Mesodermal cell (in vitro differentiated cells): ENCODE measurements around the gene THRB.

ENCODE experiments used
- H3K27ac ChIP-seq: 2 replicates; pipeline ENCODE4 v1.7.0; 2013; ENCODE audit warnings: mild to moderate bottlenecking, low read depth, low read length, moderate library complexity; ENCODE audit not compliant: severe bottlenecking
- H3K36me3 ChIP-seq: 2 replicates; pipeline ENCODE4 v1.7.1; 2013; ENCODE audit warnings: mild to moderate bottlenecking, low read length, moderate library complexity; ENCODE audit not compliant: control insufficient read depth, insufficient read depth
- H3K4me1 ChIP-seq: one replicate; pipeline ENCODE4 v1.7.1; 2013; ENCODE audit warnings: mild to moderate bottlenecking, low read length; ENCODE audit not compliant: insufficient read depth, control insufficient read depth, poor library complexity, severe bottlenecking
- H3K4me3 ChIP-seq: 2 replicates; pipeline ENCODE4 v1.7.0; 2013; ENCODE audit warnings: low read length, control low read depth, mild to moderate bottlenecking; ENCODE audit not compliant: insufficient read depth, poor library complexity, severe bottlenecking; ENCODE audit errors: extremely low read depth
- H3K9me3 ChIP-seq: 2 replicates; pipeline ENCODE4 v1.7.1; 2013; ENCODE audit warnings: mild to moderate bottlenecking, low read length, moderate library complexity; ENCODE audit not compliant: control insufficient read depth
- whole genome bisulfite sequencing, 2 experiments: methylation state at CpG; one replicate each; pipeline ENCODE4 v1.1.5; 2013; ENCODE audit warnings: missing lambda C conversion rate in 2 of 2; ENCODE audit not compliant: insufficient coverage in 2 of 2; 5-methylcytosine and 5-hydroxymethylcytosine counted together

The THRB gene

DNA sequence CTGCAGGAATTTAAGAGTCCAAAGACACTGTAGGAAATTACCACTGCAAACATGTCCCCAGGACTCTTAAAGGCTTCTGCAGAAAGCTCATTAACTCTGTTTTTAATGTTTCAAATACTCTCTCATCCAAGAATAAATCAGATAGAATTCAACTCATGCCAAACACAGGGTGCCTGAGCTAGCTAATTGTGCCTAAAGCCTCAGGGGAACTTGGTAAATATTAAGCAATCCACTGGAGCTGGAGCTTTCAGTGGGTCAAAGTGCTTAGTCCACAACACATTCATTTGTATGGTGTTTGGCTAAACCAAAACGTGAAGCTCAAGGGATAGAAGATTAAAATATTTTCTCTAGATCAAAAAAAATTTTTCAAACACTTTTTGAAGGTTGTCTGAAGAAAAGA lies 131.4 kb downstream of the THRB start:
- Histone ChIP-seq H3K9me3 (no peaks in the 10 kb centered on the region), H3K4me3 (no peak overlapping the region), H3K36me3 (no peaks in the 10 kb centered on the region), H3K4me1 (peaks cover 17% of the 10 kb centered on the region), H3K27ac (no peak overlapping the region)
- WGBS, 2 experiments, result no CpG with 5 or more reads among the region's 1 CpG

DNA sequence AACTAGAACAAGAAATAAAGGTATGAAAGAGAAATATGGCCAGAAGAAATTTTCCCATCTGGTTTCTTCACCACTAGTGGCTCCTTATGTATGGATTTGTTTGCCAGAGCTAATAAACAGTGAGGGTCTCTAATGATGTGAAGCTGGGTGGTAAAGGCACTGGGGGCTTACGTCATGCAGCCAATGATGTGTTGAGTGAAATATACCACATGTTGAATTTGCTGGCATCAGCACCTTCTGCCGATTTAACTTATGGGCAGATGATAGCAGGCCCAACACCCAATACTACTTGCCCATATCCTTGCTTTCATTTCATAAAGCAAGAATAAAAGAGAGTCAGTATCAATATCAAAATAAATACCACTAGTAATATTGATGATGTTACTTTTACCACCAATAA lies 133.0 kb downstream of the THRB start:
- WGBS, 2 experiments, result 100% methylated on average over 1 of the region's 2 CpGs; no CpG with 5 or more reads in 1 of the 2 experiments
- no peaks in the 10 kb centered on the region for H3K36me3 ChIP-seq
- no peak overlapping the region for H3K4me3 ChIP-seq
- H3K27ac ChIP-seq, result no peak overlapping the region
- H3K9me3 ChIP-seq, result no peaks in the 10 kb centered on the region
- peaks cover 7% of the 10 kb centered on the region for H3K4me1 ChIP-seq

DNA sequence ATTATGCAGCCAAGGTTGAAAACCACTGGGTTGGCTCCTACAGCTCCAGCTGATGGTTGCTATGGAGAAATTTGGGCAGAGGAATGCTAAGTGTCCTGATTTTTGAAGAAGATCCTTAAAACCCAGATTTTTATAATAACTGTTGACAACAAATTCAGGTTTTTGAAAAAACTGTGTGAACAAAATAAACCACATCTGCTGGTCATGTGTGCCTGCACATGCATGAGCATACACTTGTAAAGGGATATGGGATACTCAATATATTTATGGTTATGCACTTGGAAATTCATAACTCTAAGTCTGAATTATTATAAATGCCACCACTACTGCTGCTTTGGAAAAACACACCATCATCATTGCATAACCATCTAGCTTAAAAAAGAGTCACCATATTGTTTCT lies 133.7 kb downstream of the THRB start:
- Histone ChIP-seq H3K4me1 (peaks cover 7% of the 10 kb centered on the region), H3K9me3 (no peaks in the 10 kb centered on the region), H3K4me3 (no peak overlapping the region), H3K27ac (no peak overlapping the region), H3K36me3 (no peaks in the 10 kb centered on the region)

DNA sequence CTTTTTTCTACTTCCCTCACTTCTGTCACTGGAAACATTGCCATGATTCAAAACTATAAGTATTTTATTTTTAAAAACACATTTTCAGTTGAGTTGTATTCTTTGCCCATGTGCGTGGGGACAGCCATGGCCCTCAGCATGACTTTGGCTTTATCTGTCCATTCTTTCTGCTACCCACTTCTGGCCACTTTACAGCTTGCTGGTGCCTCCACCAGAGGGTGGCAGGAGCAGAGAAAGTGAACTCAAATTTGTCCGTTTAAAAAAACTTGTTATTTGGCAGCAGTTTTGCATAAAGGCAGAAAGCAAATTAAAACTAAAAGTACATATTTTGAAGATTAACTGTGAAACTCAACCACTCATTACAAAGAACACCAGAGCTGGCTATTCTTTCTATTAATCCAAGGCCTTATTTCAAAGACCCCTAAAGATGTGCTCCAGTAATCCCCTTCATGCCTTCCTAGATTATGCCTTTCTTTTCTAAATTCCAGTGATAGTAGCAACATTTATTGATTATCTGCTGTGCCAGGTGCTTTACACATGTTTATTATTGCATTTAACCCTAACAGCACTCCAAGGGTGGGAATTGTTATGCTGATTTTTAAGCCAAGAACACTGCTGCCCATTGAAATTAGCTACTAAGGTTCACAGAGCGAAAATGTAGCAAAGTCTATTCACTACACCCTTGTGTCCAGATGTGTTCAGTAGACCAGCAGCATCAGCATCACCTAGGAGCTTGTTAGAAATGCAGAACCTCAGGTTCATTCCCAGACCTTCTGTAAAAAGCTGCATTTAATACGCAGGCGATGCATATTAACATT lies 134.8 kb downstream of the THRB start:
- no peaks in the 10 kb centered on the region for H3K36me3 ChIP-seq

DNA sequence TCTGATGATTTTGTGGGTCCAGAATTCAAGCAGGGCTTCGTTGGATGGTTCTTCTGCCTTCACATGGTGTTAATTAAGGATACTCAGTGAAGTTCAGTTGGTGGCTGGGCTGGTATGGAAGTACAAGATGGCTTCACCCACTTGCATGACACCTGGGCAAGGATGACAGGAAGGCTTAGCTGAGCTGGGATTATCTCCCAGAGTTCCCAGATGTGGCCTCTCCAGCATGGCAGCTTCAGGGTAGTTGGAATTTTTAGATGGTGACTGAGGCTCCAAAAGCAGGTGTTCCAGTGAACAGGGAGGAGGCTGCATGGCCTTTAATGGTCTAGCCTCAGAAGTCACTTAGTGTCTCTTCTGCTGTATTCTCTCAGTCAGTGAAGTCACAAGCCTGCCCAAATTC lies 135.5 kb downstream of the THRB start:
- Histone ChIP-seq H3K27ac (no peak overlapping the region), H3K9me3 (no peaks in the 10 kb centered on the region), H3K36me3 (no peaks in the 10 kb centered on the region), H3K4me3 (no peak overlapping the region), H3K4me1 (no peaks in the 10 kb centered on the region)
- 100% methylated on average over 1 of the region's 1 CpG; no CpG with 5 or more reads in 1 of the 2 experiments for WGBS, 2 experiments

More for the DNA sequence above, 134.8 kb downstream of the THRB start:
- Histone ChIP-seq H3K9me3 (no peaks in the 10 kb centered on the region), H3K4me3 (no peak overlapping the region), H3K27ac (no peak overlapping the region), H3K4me1 (peaks cover under 1% of the 10 kb centered on the region)
- 87 to 88% methylated on average over 3 of the region's 5 CpGs for WGBS, 2 experiments

DNA sequence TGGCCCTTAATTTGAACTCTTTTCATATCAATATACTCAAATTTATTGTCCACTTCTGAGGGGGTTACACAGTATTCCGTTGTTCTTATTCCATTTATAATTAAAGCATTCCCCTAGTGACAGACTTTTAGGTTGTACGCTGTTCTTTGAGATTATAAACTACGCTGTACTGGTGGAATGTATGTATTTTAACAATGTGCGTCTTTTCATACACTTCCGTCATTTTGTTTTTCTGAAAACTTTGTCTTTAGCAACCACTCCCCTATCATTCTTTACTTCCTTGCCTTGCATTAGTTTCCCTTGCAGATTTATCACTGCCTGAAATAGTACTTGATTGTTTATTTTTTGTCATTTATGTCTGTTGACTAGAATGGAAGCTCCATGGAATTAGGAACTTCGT lies 137.0 kb downstream of the THRB start:
- WGBS, 2 experiments, result no CpG with 5 or more reads among the region's 6 CpGs
- H3K9me3 ChIP-seq, result no peaks in the 10 kb centered on the region
- H3K36me3 ChIP-seq, result no peaks in the 10 kb centered on the region
- no peak overlapping the region for H3K4me3 ChIP-seq
- no peak overlapping the region for H3K27ac ChIP-seq
- no peaks in the 10 kb centered on the region for H3K4me1 ChIP-seq

DNA sequence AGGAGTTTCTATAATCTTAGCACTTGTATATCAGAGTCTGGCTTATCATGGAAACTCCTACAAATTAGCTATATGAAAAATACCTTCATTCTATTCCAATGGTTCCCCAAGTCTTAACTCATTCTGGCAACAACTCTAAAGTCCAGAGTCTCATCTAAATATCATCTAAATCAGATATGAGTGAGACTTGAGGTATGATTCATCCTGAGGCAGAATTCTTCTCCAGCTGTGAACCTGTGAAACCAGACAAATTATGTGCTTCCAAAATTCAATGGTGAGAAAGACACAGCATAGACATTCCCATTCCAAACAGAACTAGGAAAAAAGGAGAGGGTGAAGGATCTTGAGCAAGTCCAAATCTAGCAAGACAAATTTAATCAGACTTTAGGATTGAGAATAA lies 138.8 kb downstream of the THRB start:
- no peak overlapping the region for H3K27ac ChIP-seq
- no peaks in the 10 kb centered on the region for H3K4me1 ChIP-seq
- no peaks in the 10 kb centered on the region for H3K36me3 ChIP-seq
- no peaks in the 10 kb centered on the region for H3K9me3 ChIP-seq
- no peak overlapping the region for H3K4me3 ChIP-seq

DNA sequence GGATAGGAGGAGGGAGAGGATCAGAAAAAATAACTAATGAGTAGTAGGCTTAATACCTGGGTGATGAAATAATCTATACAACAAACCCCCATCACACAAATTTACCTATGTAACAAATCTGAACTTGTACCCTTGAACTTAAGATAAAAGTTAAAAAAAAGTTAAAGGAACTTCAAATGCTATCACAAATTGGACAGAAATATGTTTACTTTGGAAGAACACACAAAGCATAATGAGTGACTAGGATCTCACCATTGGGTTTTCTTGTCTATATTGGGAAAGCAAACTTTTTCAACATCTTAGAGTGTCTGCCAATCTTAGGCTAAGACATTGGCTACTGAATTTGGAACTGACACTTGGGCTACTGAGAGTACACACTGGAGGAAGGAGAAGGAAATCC lies 140.4 kb downstream of the THRB start:
- Histone ChIP-seq H3K4me3 (no peak overlapping the region), H3K9me3 (no peaks in the 10 kb centered on the region), H3K36me3 (no peaks in the 10 kb centered on the region), H3K27ac (no peak overlapping the region), H3K4me1 (no peaks in the 10 kb centered on the region)

DNA sequence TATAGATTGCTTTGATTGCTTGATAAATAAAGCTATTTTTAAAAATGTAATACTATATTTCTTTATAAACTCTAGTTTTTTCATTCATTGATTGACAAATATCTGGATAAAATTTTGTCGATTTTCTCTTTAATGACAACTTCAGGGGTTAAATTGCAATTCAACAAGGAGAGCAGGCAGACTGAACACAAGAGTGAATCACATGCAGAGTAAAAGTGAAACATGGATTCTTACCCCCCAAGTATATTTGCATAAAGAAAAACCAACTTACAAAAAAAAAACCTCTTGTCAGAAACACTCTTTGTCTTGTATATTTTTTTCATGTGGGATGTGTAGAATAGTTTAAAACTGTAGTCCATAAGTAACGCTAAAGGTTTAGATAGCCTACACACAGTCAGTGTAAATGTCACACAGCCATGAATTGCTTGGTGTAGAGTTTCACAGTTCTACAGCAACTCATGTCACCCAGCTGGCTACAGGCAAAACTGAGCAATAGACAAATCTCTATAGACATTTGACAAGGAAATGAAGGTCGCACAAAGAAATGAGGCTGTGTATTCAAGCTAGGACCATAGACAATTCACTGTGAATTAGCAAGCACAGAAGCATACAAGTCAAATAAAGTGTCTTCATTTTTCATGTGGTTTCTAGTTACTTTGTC lies 141.6 kb downstream of the THRB start:
- Histone ChIP-seq H3K9me3 (no peaks in the 10 kb centered on the region), H3K4me3 (no peak overlapping the region), H3K4me1 (no peaks in the 10 kb centered on the region), H3K27ac (no peak overlapping the region), H3K36me3 (no peaks in the 10 kb centered on the region)
- WGBS, 2 experiments, result 80% methylated on average over 1 of the region's 3 CpGs; no CpG with 5 or more reads in 1 of the 2 experiments

DNA sequence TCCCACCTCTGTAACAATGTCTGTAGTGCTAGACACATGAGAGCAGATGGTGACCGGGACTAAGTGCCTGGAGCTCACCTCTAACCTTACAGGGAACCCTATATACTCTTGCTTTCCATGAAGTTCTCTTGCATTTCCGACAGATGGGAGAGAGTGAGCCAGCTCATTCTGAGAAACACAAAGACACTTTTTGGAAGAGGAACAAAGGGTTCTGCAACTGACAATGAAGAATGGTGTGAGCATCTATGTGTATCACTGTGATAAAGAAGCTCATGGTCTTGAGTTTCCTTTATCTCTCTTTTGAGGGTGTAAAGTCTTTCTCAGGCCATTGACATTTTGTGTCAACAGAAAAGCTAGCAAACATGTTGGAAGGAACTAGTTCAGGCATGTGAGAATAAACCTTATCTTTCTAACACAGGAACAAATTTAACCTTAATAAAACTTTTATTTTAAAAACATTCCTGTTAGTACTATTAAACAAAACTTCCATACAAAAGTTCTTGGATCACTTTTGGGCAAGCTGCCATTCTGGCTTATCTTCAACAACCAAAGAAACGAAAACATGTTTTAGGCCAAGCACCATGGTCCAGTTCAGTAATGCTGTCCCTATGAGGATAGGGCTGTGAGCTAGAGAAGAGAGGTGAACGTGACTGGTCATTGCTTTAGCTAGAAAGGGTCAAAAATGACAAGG lies 142.7 kb downstream of the THRB start:
- no peak overlapping the region for H3K27ac ChIP-seq
- no peaks in the 10 kb centered on the region for H3K9me3 ChIP-seq
- no peaks in the 10 kb centered on the region for H3K36me3 ChIP-seq
- 81 to 86% methylated on average over 3 to 4 of the region's 4 CpGs for WGBS, 2 experiments
- no peak overlapping the region for H3K4me3 ChIP-seq
- H3K4me1 ChIP-seq, result no peaks in the 10 kb centered on the region
